Fibroblast of skin of scalp (primary cell): ENCODE results near the gene ALG1L2.
A peak's percentile ranks its signal among the peaks of the same experiment; 100 is the strongest.
"Not testable (repeated sequence)": the region's sequence is repeated elsewhere in the genome, so short reads cannot be mapped to it uniquely, and the experiment has no call there.

ENCODE experiments used
- DNase-seq: peaks from one replicate; pipeline ENCODE4 v3.0.0-alpha.2; 2013

ALG1L2 gene

DNA sequence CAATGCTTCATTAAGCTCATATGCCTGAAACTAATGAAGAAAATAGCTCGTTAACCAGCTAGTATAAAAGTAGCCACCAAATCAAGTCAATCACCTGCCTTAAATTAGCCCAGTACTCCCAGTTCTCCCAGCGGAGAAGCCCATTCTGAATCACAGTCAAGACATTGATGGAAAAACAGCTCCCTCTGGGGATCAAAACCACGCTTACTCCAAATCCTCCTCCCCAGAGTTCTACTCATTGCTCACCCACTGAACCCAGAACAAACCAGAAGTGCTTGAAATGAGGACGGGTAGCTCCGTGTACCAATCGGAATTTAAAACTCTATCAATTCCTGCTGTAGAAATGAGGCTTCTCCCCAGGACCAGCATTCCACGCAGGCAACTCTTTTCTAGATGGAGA lies 54.7 kb downstream of the ALG1L2 start:
- DNase-seq = not testable (repeated sequence)

DNA sequence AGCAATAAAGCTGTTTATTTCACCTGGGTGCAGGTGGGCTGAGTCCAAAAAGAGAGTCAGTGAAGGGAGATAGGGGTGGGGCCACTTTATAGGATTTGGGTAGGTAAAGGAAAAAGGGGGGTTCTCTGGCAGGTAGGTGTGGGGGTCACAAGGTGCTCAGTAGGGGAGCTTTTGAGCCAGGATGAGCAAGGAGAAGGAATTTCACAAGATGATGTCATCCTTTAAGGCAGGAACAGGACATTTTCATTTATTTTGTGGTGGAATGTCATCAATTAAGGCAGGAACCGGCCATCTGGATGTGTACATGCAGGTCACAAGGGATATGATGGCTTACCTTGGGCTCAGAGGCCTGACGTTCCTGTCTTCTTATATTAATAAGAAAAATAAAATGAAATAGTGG lies 56.1 kb downstream of the ALG1L2 start:
- not testable (repeated sequence) for DNase-seq

- DNase-seq = not testable (repeated sequence)
Measured at GRCh38 chr3:130138992-130139391, 57.4 kb downstream of the ALG1L2 start.

GRCh38 chr3:130140756-130141155 lies 59.1 kb downstream of the ALG1L2 start:
- DNase-seq = peak; percentile 50

DNA sequence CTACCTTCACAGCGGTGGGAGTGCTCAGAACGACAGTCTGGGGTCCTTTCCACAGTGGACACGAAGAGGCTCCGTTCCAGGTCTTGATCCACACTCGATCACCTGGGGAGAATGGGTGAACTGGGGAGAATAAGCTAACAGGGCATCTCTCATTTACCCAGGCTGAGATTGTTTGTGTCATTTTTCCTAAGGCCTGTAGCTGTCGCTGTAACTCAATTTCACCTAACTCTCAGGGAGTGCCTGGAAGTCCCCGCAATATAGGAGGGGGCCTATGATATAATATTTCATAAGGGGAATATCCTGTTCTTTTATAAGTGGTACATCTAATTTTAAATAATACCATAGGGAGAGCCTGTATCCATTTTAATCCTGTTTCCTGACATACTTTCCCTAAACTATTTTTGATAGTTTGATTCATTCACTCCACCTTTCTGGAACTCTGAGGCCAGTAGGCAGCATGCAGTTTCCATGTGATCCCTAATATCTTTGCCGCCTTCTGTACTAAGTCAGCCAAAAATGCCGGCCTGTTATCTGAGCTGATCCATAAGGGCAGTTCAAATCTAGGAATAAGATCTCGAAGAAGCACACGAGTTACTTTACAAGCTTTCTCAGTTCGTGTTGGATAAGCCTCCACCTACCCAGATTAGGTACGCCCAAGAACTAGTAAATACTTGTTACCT lies 62.2 kb downstream of the ALG1L2 start:
- DNase-seq = not testable (repeated sequence)

DNA sequence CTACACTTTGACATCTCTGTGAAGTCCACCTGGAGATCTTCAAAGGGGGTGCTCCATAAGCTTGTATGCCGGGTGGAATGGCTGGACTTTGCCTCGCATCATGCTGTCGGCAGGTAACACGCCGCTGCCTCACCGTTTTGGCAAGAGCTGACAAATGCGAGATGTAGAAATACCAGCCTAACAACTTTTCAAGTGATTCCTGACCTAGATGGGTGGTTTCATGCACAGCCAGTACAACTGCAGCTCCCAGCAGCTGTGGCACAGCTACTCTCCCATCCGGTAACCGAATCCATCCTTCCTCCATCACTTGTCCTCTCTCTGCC lies 62.7 kb downstream of the ALG1L2 start:
- DNase-seq = not testable (repeated sequence)

- DNase-seq = not testable (repeated sequence)
Measured at GRCh38 chr3:130145456-130145855, 63.8 kb downstream of the ALG1L2 start.

DNA sequence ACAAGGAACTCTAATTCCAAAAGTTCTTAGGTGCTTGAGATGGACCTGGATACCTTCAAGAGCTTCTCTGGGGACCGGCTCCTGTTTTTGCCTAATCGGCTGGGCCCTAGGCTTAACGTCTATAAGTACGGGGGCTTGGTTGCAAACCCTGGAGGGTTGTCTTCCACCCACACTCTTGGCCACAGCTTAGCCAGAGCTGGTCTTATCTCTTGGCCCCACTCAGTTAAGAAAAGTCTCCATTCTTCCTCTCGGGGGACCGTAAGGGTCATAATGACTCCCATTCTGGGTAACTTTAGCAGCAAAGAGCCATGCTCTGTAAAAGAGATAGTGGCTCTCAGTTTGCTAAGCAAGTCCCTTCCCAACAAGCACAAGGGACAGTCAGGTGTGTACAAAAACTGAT lies 64.8 kb downstream of the ALG1L2 start:
- not testable (repeated sequence) for DNase-seq
